HG02759 (cell line): ENCODE data around the gene IL22.

Experiments used
- ATAC-seq: cut with Tn5 transposase; IDR thresholded peaks from one replicate; pipeline ENCODE4 v1.9.1; 2021; ENCODE audit warnings: mild to moderate bottlenecking, moderate library complexity; ENCODE audit not compliant: unreplicated experiment

Gene IL22

DNA sequence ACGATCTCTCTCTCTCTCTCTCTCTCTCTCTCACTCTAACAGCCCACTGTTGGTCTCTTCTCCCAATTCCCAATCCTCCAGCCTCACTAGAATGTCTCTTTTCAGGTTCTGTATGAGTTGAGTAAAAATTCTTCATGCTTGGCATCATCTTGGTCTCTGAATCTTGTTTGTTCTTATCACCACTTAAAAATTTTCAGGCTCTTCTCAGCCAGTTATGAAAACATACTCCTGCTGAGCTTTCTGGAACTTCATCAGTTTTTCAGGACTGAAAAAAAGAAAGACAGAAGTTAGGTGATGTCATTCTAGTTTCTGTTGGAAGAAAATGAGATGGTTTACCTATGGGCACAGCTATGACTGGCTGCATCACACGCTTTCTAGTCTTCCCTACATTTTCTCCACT lies 11.5 kb upstream of the IL22 start:
- ATAC-seq, result no peak

DNA sequence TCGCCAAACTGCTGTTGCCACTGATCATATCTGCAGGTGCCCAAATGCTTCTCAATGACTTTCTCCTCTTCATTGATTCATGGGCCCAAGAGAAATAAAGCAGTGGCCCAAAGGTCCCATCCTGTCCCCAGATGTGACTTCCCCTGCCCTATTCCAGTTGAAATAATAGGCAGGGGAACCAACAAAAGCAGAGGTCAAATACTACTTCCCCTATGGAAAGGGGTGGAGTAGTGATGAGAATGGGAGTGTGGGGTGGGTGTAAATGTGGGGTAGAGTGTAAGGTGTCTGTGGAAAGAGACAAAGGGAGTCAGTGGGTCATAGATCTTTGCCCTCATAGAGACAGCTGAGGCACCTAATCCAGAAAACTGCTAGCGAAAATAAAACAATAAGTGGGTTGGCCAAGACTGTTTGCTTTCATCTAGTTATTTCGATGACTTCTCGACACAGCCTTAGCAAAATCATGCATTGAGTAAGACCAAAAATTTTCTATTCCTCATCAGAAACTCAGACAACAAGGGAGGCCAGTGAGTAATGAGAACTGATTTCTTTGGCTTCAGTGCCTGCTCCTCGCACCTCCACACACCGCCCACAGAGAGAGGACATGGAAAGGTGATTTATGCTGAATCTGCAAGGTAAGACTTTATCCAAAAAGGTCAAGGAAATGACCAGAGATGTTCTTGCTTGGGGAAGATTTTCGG lies 10.9 kb upstream of the IL22 start:
- ATAC-seq, result no peak

DNA sequence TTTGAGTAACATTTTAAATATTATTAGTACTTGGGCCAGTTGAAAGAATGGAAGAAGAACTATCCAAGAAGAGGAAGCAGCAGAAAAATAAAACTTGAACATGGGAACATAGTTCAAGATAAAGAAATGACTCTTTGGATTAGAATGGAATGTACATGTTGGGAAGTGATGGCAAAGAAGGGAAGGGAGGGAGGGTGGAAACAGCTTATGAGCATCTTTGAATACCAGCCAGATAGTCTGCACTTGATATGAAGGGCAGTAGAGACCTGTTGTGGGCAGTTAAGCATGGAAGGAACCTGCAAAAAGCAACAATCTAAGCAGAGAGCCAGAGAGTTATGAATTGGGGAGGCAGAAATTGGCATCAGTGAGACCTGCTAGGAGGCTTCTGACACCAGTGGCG lies 10.0 kb upstream of the IL22 start:
- ATAC-seq, result no peak

DNA sequence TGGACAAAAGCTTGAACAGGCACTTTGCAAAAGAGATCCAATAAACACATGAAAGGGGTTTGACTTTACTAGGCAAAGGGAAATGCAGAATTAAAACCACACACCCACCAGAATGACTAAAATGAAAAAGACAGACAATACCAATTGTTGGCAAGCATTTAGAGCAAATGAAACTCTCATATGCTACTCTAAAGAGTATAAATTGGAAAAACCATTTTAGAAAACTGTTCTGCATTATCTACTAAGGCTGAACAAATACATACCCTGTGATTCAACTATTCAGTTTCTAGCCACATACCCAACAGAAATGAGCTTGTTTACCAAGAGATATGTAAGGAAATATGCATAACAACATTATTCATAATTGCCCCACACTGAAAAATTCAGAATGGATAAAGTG lies 8.5 kb upstream of the IL22 start:
- no peak for ATAC-seq

DNA sequence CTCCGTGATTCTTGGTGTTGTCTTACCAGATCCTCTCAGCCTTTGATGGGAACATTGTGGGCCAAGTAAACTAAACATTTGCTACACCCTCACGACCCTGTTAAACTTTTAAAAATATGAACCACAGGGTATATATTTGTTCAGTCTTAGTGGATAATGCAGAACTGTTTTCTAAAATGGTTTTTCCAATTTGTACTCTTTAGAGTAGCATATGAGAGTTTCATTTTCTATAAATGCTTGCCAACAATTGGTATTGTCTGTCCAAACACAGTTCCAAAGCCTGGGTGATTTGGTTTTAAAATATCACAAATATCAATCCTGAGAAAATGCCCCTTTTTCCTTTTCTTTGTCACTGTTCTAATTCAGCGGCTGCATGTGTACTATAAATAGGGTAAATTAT lies 6.7 kb upstream of the IL22 start:
- ATAC-seq, result no peak

DNA sequence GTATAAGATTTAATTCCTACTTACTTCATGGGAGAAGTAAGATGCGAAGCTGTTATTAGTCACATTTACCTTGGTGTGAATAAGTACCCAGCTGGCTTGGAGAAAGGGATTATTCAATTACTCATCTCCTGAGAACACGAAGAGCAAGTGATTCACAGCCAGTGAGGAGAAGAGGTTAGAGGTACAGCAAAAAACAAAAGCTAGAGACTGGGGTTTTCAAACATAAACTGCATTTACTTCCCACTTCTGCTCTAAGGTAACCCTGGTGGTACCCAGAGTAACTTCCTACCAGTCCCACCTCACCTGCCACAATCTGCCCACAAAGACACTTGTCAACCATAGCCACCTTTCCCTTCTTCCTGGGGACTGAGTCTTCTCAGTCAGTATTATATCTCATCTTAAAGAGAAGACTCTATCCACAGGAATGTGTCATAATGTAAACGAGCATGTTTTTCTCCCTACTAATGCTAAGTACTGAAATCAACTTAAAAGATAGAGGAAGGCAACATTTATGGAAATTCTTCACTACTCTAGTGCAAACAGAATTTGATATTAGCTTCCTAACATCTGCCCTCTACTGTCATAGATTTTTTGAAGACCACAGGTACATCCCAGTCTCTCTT lies 6.0 kb upstream of the IL22 start:
- no peak for ATAC-seq

DNA sequence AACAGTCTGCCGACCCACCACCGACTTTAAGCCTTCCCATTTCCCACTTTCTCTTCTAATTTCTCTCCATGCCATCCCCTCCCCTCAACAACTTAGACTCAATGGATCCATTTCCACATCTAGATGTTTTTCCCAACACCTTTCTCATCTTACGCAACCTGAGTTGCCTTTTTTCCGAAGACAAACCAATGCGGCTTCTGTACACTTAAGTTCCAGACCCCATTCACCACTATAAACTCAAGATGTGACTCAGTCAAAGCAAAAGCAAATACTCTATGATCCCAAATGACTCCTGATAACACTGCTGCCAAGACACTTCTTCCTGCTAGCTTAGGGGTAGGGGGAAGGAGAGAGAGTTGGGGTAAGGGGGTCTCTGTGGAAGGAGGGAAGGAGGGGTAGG lies 1.3 kb downstream of the IL22 start:
- ATAC-seq, result no peak

DNA sequence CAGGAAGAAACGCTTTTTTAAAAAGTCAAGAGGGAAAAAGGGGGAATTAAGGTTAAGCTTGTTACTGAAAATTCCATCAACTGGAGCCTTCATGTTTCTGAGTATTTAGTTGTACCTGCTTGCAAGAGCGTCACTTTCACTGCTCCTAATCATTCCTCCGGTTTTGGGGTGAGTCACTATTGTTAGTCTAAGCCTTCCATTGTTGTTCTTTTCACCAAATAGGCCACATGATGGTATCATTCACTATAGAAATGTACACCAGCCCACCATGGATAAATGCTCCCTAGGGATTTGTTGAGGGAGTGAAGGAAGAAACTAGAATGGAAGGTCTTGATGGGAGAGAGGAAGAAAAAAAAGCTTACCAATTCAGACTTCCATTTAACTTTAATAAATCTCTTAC lies 3.0 kb downstream of the IL22 start:
- ATAC-seq, result no peak

DNA sequence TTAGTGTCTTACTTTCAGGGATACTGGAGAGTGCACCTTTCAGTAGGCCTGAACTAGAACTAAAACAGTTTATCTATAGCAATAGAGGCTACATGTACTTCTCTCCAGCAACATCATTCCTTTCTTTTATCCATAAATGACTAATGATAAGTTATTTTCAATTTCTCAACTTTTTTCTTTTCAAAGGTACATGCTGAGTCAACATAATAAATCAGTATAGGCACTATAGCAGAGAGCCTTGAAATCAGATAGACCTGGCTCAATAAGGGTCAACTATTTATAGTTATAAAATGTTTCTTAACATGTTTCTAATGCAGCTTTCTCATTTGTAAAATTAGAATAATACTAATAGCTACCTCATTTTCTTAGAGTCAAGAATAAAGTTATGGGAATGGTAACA lies 5.6 kb downstream of the IL22 start:
- ATAC-seq, result no peak

DNA sequence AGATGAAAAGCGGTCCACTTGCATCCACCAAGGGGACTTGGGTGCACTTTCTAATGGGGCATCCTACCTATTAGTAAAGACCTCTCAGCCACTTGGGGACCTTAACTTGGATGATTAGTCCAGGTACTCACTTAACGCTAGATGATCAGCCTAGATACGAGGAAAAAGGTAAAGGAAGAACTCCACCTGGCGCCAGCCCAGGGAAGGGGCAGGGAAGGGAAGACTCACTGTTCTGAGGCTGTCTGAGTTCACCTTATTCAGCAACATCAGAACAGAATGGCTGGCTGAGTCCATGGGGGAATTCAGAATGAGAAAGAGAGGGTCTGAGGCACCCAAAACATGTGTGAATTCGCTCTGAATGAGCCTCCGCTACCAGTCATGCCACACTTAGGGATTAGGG lies 7.1 kb downstream of the IL22 start:
- ATAC-seq, result no peak

DNA sequence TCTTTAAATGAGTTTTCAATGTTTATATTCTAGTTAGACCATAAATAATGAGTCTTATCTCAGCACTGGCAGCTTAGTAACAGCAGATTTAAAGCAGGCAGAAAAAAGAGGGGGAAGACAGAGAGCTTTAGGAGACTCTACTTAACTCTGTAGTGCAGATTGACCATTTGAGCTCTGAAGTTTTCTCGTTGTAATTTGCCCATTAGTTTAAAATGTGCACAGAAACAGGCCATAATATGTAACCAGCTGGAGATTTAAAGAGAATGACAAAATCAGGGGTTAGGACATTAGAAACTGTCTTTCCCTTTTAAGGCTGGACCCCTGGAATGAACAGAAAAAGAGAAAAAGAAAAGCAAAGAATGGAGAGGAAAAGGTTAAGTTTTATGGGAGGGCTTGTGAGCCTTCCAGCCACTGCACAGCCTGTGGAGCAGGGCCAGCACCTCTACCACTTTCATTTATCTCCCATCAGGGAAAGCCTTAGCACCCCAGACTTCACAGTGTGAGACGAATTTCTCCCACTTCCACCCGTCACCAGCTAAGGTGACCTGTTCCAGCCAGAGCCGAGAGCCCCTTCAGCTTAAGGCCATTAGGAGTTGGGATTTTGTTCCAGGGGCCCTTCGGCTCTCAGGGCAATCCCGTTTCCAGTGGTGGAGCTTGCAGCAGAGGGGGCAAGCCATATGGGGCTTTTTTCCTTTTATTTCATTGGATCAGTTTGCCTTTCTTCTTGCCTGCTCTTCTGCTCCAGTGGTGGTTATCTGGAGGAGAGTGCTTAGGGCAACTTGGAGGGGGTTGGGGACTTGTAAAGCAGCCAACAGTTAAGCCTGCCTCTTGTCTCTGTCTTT lies 8.0 kb downstream of the IL22 start:
- no peak for ATAC-seq

DNA sequence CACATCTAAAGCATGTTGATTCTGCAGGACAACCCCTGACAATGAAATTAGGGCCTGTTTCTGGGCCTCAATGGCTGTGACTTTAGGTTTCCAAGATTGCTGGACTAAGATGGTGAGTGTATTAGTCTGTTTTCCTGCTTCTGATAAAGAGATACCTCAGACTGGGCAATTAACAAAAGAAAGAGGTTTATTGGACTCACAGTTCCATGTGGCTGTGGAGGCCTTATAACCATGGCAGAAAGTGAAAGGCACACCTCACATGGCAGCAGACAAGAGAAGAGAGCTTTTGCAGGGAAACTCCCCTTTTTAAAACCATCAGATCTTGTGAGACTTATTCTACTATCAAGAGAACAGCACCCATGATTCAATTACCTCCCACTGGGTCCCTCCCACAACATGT lies 10.6 kb downstream of the IL22 start:
- no peak for ATAC-seq

DNA sequence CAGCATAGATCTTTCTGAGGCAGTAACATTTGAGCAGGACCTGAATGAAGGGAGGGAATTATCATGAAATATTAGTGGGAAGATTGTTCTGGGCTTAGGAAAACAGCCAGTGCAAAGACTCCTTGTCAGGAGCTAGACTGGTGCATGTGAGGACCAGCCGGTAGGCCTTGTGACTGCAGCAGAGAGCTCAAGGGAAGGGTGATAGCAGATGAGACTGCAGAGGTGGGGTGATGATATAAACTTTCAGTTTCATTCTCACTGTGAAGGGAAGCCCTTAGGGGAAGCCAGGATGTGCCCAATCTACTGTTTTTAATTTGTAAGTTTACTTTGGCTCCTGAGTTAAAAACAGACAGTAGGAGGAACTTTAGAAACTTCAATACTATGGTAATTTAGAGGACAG lies 12.4 kb downstream of the IL22 start:
- peak; percentile 96 for ATAC-seq

DNA sequence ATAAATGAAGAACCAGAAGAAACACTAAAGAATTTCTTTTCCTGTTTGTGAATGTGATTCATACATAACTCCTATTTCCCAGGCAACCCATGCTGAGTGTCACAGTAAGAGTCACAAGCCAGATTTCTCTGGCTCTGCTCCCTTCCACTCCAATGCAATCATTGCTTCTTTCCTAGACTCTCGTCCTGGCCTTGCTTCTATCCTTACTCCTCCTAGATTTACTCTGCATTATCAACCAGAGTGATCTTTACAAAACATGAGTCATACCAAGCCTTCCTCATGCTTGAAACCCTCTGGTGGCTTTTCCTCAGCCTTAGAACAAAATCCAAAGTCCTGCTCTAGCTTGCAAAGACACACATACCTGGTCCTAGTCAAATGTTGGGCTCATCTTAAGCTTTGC lies 13.3 kb downstream of the IL22 start:
- ATAC-seq, result no peak

DNA sequence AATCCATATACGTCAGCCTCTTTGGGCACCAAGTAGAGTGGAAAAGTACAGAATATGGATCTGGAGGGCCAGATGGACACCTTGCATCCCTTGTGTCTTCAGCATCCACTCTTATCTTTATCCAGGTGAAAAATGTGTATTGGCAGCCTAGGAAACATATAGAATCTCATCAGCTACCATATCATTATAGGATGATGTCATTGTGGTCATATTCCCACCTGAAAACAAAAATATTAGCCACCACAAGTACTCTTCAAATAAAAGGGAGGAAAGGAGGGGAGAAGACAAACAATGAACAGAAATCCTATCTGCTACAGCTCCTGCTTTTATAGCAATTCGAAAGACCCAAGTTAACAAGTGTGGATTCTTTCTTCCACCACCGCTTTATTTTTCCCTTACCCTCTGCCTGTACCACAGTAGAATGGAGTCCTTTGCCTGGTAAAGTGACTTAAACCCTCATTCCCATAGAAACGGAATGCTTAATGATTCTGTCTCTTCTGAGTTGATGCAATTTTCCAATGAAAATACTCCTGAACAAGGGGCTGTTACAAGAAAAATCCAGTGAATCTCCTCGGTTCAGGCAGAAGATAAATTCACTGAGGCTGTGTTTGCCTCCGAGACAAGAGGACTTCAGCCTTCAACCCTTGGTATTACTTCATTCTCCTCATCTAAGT lies 14.0 kb downstream of the IL22 start:
- no peak for ATAC-seq

DNA sequence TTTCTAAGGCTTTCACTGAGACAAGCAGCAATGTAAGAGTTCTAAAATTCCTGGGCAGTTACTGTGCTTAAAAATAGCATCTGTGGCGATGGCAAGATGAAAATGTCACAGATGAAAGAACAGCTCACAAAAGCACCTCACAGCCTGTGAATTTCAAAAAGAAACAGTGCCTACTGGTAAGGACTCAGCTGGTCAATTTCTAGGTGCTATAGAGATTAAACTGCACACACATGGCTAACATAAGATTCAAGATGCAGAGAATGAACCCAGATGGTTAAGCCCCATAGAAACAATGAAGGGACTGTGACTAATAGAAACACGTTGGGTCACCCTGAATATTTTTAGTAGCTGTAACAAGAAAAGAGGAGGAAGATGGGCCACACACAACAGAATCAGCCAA lies 15.8 kb downstream of the IL22 start:
- no peak for ATAC-seq

DNA sequence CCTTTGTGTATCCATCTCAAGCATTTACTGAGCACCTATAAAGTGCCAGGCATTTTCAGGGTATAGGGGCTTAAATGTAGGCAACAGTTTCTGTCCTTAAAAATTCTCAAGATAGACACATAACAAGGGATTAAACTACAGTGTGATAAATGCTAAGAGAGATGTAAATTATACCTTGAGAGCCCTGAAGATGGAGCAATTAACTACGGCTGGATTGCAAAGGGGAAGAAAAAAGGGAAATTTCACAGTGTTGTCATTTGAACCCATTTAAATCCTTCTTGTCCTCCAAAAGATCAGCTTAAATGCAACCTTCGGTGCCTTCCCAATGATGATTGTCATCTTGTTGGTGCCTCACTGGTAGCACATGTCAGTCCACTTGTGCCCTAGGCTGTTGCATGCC lies 16.3 kb downstream of the IL22 start:
- no peak for ATAC-seq

DNA sequence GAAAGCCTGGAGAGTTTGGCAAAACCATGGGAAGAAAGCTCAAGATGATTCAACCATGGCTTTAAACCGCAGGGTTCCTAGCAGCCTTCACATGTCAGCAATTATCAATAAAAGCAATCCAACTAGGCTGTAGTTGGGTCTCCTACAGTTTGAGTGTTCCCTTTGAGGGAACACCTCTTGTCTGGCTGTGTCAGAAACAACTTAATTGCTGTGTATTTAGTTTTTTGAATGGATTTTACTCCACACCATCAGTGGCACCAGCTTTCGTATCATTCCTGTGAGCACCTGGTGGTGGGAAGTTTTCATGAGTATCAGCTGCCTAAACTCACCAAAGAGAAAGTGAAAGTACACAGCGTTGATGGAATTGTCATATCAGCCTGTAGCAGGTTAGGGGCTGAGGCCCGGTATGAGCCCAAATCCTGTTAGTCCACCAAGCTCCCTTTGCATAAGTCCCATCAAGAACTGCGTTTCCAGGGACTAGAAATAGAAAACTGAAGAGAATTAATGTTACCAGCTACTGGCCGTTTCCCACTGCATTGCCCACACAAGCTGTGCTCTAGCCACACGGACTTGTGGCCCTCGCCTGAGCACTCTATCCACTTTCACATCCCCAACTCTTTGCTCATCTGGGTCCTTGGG lies 16.9 kb downstream of the IL22 start:
- peak; percentile 62 for ATAC-seq

DNA sequence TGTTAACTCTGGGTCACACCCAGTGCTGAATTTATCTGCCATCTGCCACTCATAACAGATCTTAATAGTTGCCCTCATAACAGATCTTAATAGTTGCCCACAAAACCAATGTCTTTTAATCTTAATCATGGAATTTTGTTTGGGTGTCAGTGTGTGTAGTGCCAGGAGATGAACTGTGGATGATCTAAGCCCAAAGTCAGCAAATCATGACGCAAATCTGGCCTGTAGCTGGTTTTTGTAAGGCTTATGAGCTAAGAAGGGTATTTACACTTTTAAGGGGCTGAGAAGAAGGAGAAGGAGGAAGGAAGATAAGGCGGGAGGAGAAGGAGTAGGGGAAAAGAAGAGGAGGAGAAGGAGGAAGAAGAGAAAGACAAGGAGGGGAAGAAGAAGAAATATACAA lies 17.8 kb downstream of the IL22 start:
- no peak for ATAC-seq

DNA sequence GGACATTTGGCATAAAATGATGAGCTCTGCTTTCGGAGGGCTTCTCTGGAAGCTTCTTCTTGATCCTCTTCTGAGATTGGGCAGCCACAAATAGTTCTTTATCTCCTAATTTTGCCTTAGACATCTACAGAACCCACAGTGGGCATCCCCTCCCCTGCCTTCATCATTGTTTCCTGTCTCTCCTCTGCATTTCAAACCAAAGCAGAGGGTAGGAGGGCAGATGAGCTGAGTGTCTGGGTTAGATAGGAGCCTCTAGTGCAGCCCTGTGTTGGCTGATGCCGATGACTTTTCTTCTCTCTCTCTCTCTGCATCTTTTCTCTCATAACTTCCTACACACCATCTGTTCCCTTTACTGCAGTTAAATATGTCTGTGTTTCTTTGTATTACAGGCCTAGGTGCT lies 19.3 kb downstream of the IL22 start:
- ATAC-seq, result no peak

DNA sequence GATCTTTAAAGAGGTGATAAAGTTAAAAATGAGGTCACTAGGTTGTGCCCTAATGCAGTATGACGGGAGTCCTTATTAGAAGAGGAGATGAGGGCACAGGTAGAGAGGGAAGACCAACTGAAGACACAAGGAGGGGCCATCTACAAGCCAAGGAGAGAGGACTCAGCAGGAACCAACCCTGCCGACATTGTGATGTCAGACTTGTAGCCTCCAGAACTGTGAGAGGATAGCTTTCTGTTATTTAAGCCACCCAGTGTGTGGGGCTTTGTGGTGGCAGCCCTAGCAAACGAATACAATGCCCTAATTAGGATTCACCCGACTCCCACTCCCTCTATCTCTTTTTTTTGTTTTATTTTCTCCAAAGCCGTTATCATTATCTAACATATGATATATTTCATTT lies 19.9 kb downstream of the IL22 start:
- no peak for ATAC-seq
